Subcutaneous adipose tissue (tissue), 4 donors: ENCODE results near the gene CD300LG. TPM values are rescaled to one million over a fixed set of nuclear protein-coding genes. Genes with fewer than 3 reads are reported as not detected.

Experiments
- CTCF ChIP-seq: fragments of 450-650 bp; IDR thresholded peaks from one replicate; pipeline ENCODE4 v1.5.1; 2016; ENCODE audit warnings: low read depth, mild to moderate bottlenecking, control low read depth, antibody characterized with exemption, moderate library complexity
- total RNA-seq, 4 donors: library from RNA; depleted of rRNA; stranded (reverse); fragments of >200 nt; gene quantifications; one replicate each; pipeline ENCODE4 v1.1.0, GENCODE V29; 2016

The CD300LG gene
- total RNA-seq, 4 donors from 2014 or later = 29.5 to 234 (median 50.5) TPM

- TF ChIP-seq CTCF = no peak
Observed at GRCh38 chr17:43826206-43826605, 20.8 kb upstream of the CD300LG start.

- no peak for TF ChIP-seq CTCF
Observed at GRCh38 chr17:43827596-43827995, 19.4 kb upstream of the CD300LG start.

- no peak for TF ChIP-seq CTCF
Observed at GRCh38 chr17:43829738-43830137, 17.2 kb upstream of the CD300LG start.

- no peak for TF ChIP-seq CTCF
Observed at GRCh38 chr17:43830510-43831140, 16.4 kb upstream of the CD300LG start.

GRCh38 chr17:43831633-43832032 is 15.3 kb upstream of the CD300LG start:
- TF ChIP-seq CTCF = no peak

- TF ChIP-seq CTCF = no peak
Observed at GRCh38 chr17:43832168-43832975, 14.6 kb upstream of the CD300LG start.

- no peak for TF ChIP-seq CTCF
Observed at GRCh38 chr17:43832976-43833829, 13.8 kb upstream of the CD300LG start, which contains the start of gene MPP3. Gene MPP3, minus strand, starts transcription at chr17:43833146. Its CDS starts 1,240 bp downstream, at chr17:43831906.
